ENCODE measurements around the gene MRTFB. TPM values are rescaled to one million over a fixed set of nuclear protein-coding genes. Genes with fewer than 3 reads are reported as not detected.

Gene MRTFB
- polyA plus RNA-seq, 3 donors, result 32.1 to 33.7 (median 33.6) TPM

GRCh38 chr16:14304891-14305460 lies 233.9 kb downstream of the MRTFB start:
- DNase-seq (ENCODE audit: low read depth in 3 of 3, low spot score in 2 of 3), result no peak

GRCh38 chr16:14306485-14307058 lies 235.5 kb downstream of the MRTFB start:
- DNase-seq (ENCODE audit: low read depth in 3 of 3, low spot score in 2 of 3), result no peak

GRCh38 chr16:14307059-14307526 lies 236.0 kb downstream of the MRTFB start:
- DNase-seq (ENCODE audit: low read depth in 3 of 3, low spot score in 2 of 3), result no peak

GRCh38 chr16:14307527-14308367 lies 236.6 kb downstream of the MRTFB start:
- DNase-seq (ENCODE audit: low read depth in 3 of 3, low spot score in 2 of 3), result no peak

- no peak for DNase-seq (ENCODE audit: low read depth in 3 of 3, low spot score in 2 of 3)
Observed at GRCh38 chr16:14308368-14308723, 237.2 kb downstream of the MRTFB start.

GRCh38 chr16:14309001-14309886 lies 238.1 kb downstream of the MRTFB start:
- DNase-seq (ENCODE audit: low read depth in 3 of 3, low spot score in 2 of 3), result no peak

- no peak for DNase-seq (ENCODE audit: low read depth in 3 of 3, low spot score in 2 of 3)
Observed at GRCh38 chr16:14309906-14310305, 238.8 kb downstream of the MRTFB start.

- DNase-seq (ENCODE audit: low read depth in 3 of 3, low spot score in 2 of 3), result no peak
Observed at GRCh38 chr16:14310519-14310991, 239.4 kb downstream of the MRTFB start.

GRCh38 chr16:14314116-14314515 lies 243.0 kb downstream of the MRTFB start:
- no peak for DNase-seq (ENCODE audit: low read depth in 3 of 3, low spot score in 2 of 3)

GRCh38 chr16:14315683-14316320 lies 244.7 kb downstream of the MRTFB start:
- no peak for DNase-seq (ENCODE audit: low read depth in 3 of 3, low spot score in 2 of 3)

Other genes with a start within 250 kb of the MRTFB start
- gene ERCC4, start 151.2 kb upstream of the MRTFB start, polyA plus RNA-seq (ENCODE audit: insufficient read length in 3 of 3), result 10 to 100 TPM; 12.6 to 18.0 (median 17.8) TPM

All from right renal cortex interstitium (tissue), 3 donors.